ENCODE data around the gene FXYD6.

The FXYD6 gene

GRCh38 chr11:117809236-117810055 lies 67.0 kb downstream of the FXYD6 start:
- H3K9ac ChIP-seq (ENCODE audit: low read depth, low read length), result no peak overlapping the region
- H3K27me3 ChIP-seq (ENCODE audit: control insufficient read depth, insufficient read depth, low read length), result no peaks in the 10 kb centered on the region
- H3K9me3 ChIP-seq (ENCODE audit: control insufficient read depth, insufficient read depth, low read length), result no peaks in the 10 kb centered on the region
- H3K4me1 ChIP-seq (ENCODE audit: control insufficient read depth, insufficient read depth, low read length), result peaks cover 2% of the 10 kb centered on the region; the same call in 1 of the 2 replicates
- no peak overlapping the region for H3K27ac ChIP-seq (ENCODE audit: low read depth, low read length)
- H3K4me3 ChIP-seq (ENCODE audit: low read depth, low read length), result no peak overlapping the region
- H3K36me3 ChIP-seq (ENCODE audit: control insufficient read depth, insufficient read depth, low read length), result no peaks in the 10 kb centered on the region

- Histone ChIP-seq H3K9me3 (ENCODE audit: control insufficient read depth, insufficient read depth, low read length) (no peaks in the 10 kb centered on the region), H3K9ac (ENCODE audit: low read depth, low read length) (no peak overlapping the region), H3K27me3 (ENCODE audit: control insufficient read depth, insufficient read depth, low read length) (no peaks in the 10 kb centered on the region), H3K4me1 (ENCODE audit: control insufficient read depth, insufficient read depth, low read length) (no peaks in the 10 kb centered on the region), H3K36me3 (ENCODE audit: control insufficient read depth, insufficient read depth, low read length) (no peaks in the 10 kb centered on the region), H3K27ac (ENCODE audit: low read depth, low read length) (no peak overlapping the region), H3K4me3 (ENCODE audit: low read depth, low read length) (no peak overlapping the region)
Measured at GRCh38 chr11:117808784-117809183, 67.7 kb downstream of the FXYD6 start.

- H3K4me1 ChIP-seq (ENCODE audit: control insufficient read depth, insufficient read depth, low read length), result no peaks in the 10 kb centered on the region
- H3K36me3 ChIP-seq (ENCODE audit: control insufficient read depth, insufficient read depth, low read length), result no peaks in the 10 kb centered on the region
- H3K9me3 ChIP-seq (ENCODE audit: control insufficient read depth, insufficient read depth, low read length), result no peaks in the 10 kb centered on the region
- no peak overlapping the region for H3K27ac ChIP-seq (ENCODE audit: low read depth, low read length)
- H3K27me3 ChIP-seq (ENCODE audit: control insufficient read depth, insufficient read depth, low read length), result no peaks in the 10 kb centered on the region
- H3K9ac ChIP-seq (ENCODE audit: low read depth, low read length), result no peak overlapping the region
- H3K4me3 ChIP-seq (ENCODE audit: low read depth, low read length), result no peak overlapping the region
Measured at GRCh38 chr11:117807482-117808327, 68.8 kb downstream of the FXYD6 start.

GRCh38 chr11:117806846-117807245 lies 69.6 kb downstream of the FXYD6 start:
- H3K36me3 ChIP-seq (ENCODE audit: control insufficient read depth, insufficient read depth, low read length), result no peaks in the 10 kb centered on the region
- H3K27me3 ChIP-seq (ENCODE audit: control insufficient read depth, insufficient read depth, low read length), result no peaks in the 10 kb centered on the region
- H3K9me3 ChIP-seq (ENCODE audit: control insufficient read depth, insufficient read depth, low read length), result no peaks in the 10 kb centered on the region
- H3K4me3 ChIP-seq (ENCODE audit: low read depth, low read length), result no peak overlapping the region
- no peak overlapping the region for H3K27ac ChIP-seq (ENCODE audit: low read depth, low read length)
- H3K9ac ChIP-seq (ENCODE audit: low read depth, low read length), result no peak overlapping the region
- no peaks in the 10 kb centered on the region for H3K4me1 ChIP-seq (ENCODE audit: control insufficient read depth, insufficient read depth, low read length)

- Histone ChIP-seq H3K9ac (ENCODE audit: low read depth, low read length) (no peak overlapping the region), H3K27me3 (ENCODE audit: control insufficient read depth, insufficient read depth, low read length) (0 out of 2 replicates have a peak, but pooled peaks cover under 1% of the 10 kb centered on the region), H3K4me3 (ENCODE audit: low read depth, low read length) (no peak overlapping the region), H3K27ac (ENCODE audit: low read depth, low read length) (no peak overlapping the region), H3K4me1 (ENCODE audit: control insufficient read depth, insufficient read depth, low read length) (no peaks in the 10 kb centered on the region), H3K9me3 (ENCODE audit: control insufficient read depth, insufficient read depth, low read length) (no peaks in the 10 kb centered on the region), H3K36me3 (ENCODE audit: control insufficient read depth, insufficient read depth, low read length) (no peaks in the 10 kb centered on the region)
Measured at GRCh38 chr11:117805045-117805444, 71.4 kb downstream of the FXYD6 start.

- Histone ChIP-seq H3K36me3 (ENCODE audit: control insufficient read depth, insufficient read depth, low read length) (no peaks in the 10 kb centered on the region), H3K9me3 (ENCODE audit: control insufficient read depth, insufficient read depth, low read length) (no peaks in the 10 kb centered on the region), H3K9ac (ENCODE audit: low read depth, low read length) (no peak overlapping the region), H3K4me1 (ENCODE audit: control insufficient read depth, insufficient read depth, low read length) (no peaks in the 10 kb centered on the region), H3K27ac (ENCODE audit: low read depth, low read length) (no peak overlapping the region), H3K4me3 (ENCODE audit: low read depth, low read length) (no peak overlapping the region), H3K27me3 (ENCODE audit: control insufficient read depth, insufficient read depth, low read length) (peaks cover 12% of the 10 kb centered on the region)
Measured at GRCh38 chr11:117803896-117804295, 72.6 kb downstream of the FXYD6 start.

- Histone ChIP-seq H3K27me3 (ENCODE audit: control insufficient read depth, insufficient read depth, low read length) (peaks cover 55% of the 10 kb centered on the region), H3K9me3 (ENCODE audit: control insufficient read depth, insufficient read depth, low read length) (no peaks in the 10 kb centered on the region)
Measured at GRCh38 chr11:117799634-117800033, 76.8 kb downstream of the FXYD6 start.

GRCh38 chr11:117796872-117797529 lies 79.5 kb downstream of the FXYD6 start, which contains the start of gene DSCAML1:
Gene DSCAML1 (minus strand): TSS chr11:117797216. CDS start chr11:117797079, 137 bp downstream.
- no peak within 1 kb of the TSS for H3K9ac ChIP-seq (ENCODE audit: low read depth, low read length)
- H3K27ac ChIP-seq (ENCODE audit: low read depth, low read length), result no peak within 1 kb of the TSS
- peaks cover 13% of the 10 kb centered on the region for H3K4me1 ChIP-seq (ENCODE audit: control insufficient read depth, insufficient read depth, low read length)
- H3K27me3 ChIP-seq (ENCODE audit: control insufficient read depth, insufficient read depth, low read length), result peaks cover 75% of the 10 kb centered on the region
- no peaks in the 10 kb centered on the region for H3K36me3 ChIP-seq (ENCODE audit: control insufficient read depth, insufficient read depth, low read length)
- no peaks in the 10 kb centered on the region for H3K9me3 ChIP-seq (ENCODE audit: control insufficient read depth, insufficient read depth, low read length)
- H3K4me3 ChIP-seq (ENCODE audit: low read depth, low read length), result peak within 1 kb of the TSS; percentile 63

More at GRCh38 chr11:117799634-117800033, 76.8 kb downstream of the FXYD6 start:
- Histone ChIP-seq H3K9ac (ENCODE audit: low read depth, low read length) (no peak overlapping the region), H3K36me3 (ENCODE audit: control insufficient read depth, insufficient read depth, low read length) (no peaks in the 10 kb centered on the region), H3K4me3 (ENCODE audit: low read depth, low read length) (no peak overlapping the region), H3K27ac (ENCODE audit: low read depth, low read length) (no peak overlapping the region), H3K4me1 (ENCODE audit: control insufficient read depth, insufficient read depth, low read length) (peaks cover 13% of the 10 kb centered on the region)

- Histone ChIP-seq H3K27me3 (ENCODE audit: control insufficient read depth, insufficient read depth, low read length) (peaks cover 75% of the 10 kb centered on the region), H3K9ac (ENCODE audit: low read depth, low read length) (no peak overlapping the region), H3K27ac (ENCODE audit: low read depth, low read length) (no peak overlapping the region), H3K4me1 (ENCODE audit: control insufficient read depth, insufficient read depth, low read length) (peaks cover 13% of the 10 kb centered on the region), H3K4me3 (ENCODE audit: low read depth, low read length) (peak overlapping the region; percentile 63), H3K9me3 (ENCODE audit: control insufficient read depth, insufficient read depth, low read length) (no peaks in the 10 kb centered on the region), H3K36me3 (ENCODE audit: control insufficient read depth, insufficient read depth, low read length) (no peaks in the 10 kb centered on the region)
Measured at GRCh38 chr11:117796456-117796871, 80.0 kb downstream of the FXYD6 start.

GRCh38 chr11:117795638-117796455 lies 80.6 kb downstream of the FXYD6 start:
- Histone ChIP-seq H3K36me3 (ENCODE audit: control insufficient read depth, insufficient read depth, low read length) (no peaks in the 10 kb centered on the region), H3K9me3 (ENCODE audit: control insufficient read depth, insufficient read depth, low read length) (no peaks in the 10 kb centered on the region), H3K4me3 (ENCODE audit: low read depth, low read length) (peak overlapping the region; percentile 63), H3K27me3 (ENCODE audit: control insufficient read depth, insufficient read depth, low read length) (peaks cover 75% of the 10 kb centered on the region), H3K27ac (ENCODE audit: low read depth, low read length) (no peak overlapping the region), H3K4me1 (ENCODE audit: control insufficient read depth, insufficient read depth, low read length) (peaks cover 13% of the 10 kb centered on the region), H3K9ac (ENCODE audit: low read depth, low read length) (no peak overlapping the region)
